RWPE1 (cell line): ENCODE results near the gene ARHGAP20.

Source experiments
- CTCF ChIA-PET: fragments of 350-600 bp; sonication (Branson Sonifier 250); formaldehyde crosslinking; extraction: SDS; loops from one replicate; lab custom pipeline; 2021; lab: Yijun Ruan, JAX
- POLR2A ChIA-PET: fragments of 400-600 bp; formaldehyde crosslinking; extraction: SDS; loops from one replicate; lab custom pipeline; 2020; ENCODE audit warnings: antibody characterized with exemption; ENCODE audit not compliant: low non-redundant PET; lab: Yijun Ruan, JAX
- DNase-seq: peaks from one replicate; pipeline ENCODE4 v3.0.0; 2012; ENCODE audit warnings: low spot score
- H3K27ac ChIP-seq: fragments of 450-650 bp; 2 replicates; pipeline ENCODE4 v1.5.1; 2017
- TF ChIP-seq, protein P1 (sequence below): fragments of 450-650 bp; conservative IDR thresholded peaks from 2 replicates; pipeline ENCODE4 v1.5.1; 2017; ENCODE audit warnings: low read depth, mild to moderate bottlenecking

ARHGAP20 gene

DNA sequence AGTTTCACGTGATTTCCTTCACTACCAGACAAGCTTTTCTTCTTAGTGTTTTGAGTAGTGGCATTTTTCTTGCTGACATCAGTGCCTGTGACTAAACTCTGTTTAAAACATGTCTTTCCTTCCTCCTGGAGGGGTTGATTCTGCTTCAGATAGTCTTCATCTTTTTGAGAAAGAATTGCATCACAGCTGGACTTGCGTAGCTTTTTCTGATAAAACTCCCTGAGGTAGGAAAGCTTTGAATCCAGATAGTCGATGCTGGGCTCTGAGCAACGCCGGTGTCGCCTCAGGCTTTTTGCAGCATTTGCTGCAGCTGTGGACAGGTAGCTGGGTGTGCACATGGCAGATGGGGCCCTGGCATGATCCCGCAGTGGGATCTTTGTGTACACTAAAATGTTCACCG is 131.7 kb downstream of the ARHGAP20 start:
- TF ChIP-seq, protein P1, sequence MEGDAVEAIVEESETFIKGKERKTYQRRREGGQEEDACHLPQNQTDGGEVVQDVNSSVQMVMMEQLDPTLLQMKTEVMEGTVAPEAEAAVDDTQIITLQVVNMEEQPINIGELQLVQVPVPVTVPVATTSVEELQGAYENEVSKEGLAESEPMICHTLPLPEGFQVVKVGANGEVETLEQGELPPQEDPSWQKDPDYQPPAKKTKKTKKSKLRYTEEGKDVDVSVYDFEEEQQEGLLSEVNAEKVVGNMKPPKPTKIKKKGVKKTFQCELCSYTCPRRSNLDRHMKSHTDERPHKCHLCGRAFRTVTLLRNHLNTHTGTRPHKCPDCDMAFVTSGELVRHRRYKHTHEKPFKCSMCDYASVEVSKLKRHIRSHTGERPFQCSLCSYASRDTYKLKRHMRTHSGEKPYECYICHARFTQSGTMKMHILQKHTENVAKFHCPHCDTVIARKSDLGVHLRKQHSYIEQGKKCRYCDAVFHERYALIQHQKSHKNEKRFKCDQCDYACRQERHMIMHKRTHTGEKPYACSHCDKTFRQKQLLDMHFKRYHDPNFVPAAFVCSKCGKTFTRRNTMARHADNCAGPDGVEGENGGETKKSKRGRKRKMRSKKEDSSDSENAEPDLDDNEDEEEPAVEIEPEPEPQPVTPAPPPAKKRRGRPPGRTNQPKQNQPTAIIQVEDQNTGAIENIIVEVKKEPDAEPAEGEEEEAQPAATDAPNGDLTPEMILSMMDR, result no peak
- POLR2A ChIA-PET, result no interaction called here
- no peak for DNase-seq
- H3K27ac ChIP-seq, result no peak overlapping the region
- CTCF ChIA-PET, result no interaction called here

DNA sequence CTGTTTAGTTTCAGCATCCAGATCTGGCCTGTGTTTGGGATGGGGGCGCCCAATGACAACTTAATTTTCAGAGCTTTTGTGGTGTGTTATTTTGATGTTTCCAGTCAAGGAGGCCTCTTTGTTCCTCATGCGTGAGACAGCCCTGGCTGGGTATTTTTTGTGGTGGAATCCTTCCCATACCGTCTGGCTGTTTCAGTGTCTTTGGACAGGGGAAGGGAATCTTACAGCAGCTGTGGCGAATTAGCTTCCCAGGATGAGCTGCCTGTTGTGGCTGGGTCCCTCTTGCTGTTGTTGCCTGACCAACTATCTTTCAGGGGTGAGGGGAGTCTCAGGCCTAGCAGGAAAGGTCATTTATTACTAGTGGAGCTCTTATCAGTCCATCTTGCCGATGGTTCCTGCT is 138.8 kb downstream of the ARHGAP20 start:
- ChIA-PET CTCF (interaction anchor here (0.7 kb wide), 1 partner anchor 1674 kb away, joined by 3 read pairs; no protein-coding TSS in a partner anchor), POLR2A (no interaction called here)
- DNase-seq, result no peak

DNA sequence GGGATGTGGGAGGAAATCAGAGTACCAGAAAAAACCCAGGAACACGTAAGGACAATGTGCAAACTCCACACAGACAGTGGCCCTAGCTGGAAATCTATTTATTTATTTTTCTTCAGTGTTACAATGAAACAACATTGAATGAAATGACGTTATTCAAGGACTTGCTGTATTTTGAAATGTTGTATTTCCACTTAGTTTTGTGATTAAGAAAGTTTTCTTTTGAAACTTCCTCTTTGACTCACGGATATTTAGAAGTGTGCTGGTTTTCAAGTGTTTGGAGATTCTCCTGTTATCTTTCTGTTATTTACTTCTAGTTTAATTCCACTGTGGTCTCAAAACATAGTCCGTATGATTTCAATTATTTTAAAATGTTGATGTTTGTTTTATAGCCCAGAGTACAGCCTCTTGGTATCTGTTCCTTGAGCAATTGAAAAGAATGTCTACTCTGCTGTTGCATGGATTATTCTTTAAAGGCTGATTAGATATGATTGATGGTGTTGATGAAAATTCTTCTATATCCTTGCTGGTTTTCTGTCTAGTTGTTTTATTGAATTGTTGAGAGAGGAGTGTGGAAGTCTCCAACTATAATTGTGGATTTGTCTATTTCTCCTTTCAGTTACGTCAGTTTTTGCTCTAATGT is 141.0 kb downstream of the ARHGAP20 start:
- TF ChIP-seq, protein P1, result no peak
- no peak overlapping the region for H3K27ac ChIP-seq
- DNase-seq, result no peak
- ChIA-PET CTCF (no interaction called here), POLR2A (no interaction called here)

More for the DNA sequence above, 138.8 kb downstream of the ARHGAP20 start:
- TF ChIP-seq, protein P1, result no peak
- H3K27ac ChIP-seq, result no peak overlapping the region

DNA sequence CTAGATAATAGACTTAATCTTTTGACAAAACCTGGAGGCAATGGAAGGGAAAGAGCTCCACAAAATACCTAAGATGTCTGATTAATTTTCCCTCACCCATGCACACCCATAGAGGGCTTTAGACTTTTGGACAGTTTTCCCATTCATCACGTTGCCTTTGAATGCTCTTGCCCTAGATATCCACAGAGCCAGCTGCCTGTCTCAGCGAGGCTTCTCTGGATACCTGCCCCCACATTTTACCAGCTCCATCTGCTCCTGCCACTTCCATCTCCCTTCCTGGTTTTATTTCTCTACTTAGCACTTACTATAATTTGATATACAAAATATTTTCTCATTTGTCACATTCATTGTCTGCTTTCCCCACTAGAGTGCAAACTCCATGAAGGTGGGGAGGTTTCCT is 145.7 kb downstream of the ARHGAP20 start:
- CTCF ChIA-PET, result interaction anchor here (0.6 kb wide), 1 partner anchor 821 kb away, joined by 3 read pairs; no protein-coding TSS in a partner anchor
- H3K27ac ChIP-seq, result no peak overlapping the region
- TF ChIP-seq, protein P1, result no peak
- POLR2A ChIA-PET, result no interaction called here
- no peak for DNase-seq

DNA sequence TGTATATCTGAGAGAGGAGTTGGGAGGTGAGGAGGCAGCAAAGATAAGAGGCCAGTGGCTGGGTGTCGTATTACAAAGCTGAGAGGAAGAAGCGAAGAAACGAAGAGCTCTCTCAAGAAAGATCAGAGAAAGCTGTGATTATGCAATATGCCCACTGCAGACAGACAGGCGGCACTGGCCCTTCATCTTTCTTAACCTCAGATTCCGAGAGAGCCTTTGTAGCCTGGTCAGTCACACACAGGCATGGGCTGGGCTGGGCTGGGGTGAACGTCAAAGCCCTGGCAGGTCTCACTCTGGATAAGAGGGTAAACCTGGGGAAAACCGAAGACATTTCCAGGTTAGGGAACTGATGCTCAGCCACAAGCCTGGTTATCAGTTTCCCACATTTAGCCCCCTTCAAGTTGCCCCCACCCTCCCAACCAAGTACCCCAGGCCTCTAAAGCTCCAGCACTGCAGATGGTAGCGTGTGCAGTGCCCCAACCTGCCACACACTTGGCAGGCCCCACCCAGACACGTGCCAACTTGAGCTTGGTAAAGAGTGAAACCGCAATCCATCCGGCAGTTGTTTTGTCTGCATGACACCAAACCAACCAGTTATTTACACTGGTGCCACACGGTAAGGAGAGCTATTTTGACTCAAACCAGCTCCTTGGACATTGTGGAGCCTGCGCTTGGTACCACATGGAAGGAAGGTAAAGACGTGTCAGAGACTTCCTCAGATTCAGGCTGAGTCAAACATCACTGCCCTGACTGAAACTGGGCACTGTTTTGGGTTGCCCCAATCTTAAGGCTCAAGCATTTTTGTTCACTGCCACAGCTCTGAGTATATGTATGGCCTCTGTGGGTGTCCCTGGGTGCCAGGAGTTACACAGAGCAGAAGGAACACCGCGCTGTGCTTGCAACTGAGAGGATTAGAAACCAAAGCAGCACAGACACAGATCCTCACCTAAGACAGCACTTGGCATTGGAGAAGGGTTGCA is 146.6 kb downstream of the ARHGAP20 start:
- TF ChIP-seq, protein P1, result no peak
- ChIA-PET POLR2A (no interaction called here), CTCF (no interaction called here)
- DNase-seq, result peak; percentile 39
- H3K27ac ChIP-seq, result peak overlapping the region; percentile 55

DNA sequence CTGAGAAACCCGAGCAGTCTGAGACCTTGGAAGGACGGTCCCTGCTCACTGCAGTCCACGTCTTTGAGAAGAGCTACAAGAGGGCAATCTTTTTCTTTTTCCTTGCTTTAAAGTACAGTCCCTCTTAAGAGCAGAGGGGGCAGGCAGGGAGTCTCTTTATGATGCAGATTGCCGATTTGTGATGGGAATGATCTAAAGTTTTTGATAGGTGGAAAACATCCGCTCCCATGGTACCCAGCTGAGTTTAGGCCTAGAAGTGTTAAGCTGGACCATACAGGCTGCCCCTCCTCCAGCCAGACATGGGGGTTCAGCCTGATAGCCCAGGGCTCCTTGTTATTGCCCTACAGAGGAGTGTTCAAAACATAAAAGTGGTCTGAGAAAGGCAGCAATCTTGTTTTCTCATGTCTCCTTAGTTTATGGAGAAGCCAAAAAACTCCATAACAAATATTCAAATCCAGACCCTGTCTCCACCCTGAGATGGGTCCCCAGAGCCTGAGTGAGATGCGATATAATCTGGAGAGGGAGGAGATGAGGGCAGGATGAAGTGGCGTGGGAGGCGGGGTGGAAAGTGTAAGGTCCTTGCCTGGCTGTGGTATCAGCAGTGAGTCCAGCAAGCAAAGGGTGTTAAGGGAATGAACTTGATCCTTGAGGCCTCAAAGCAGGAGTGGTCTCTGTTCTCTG is 147.4 kb downstream of the ARHGAP20 start:
- peak overlapping the region; percentile 55 for H3K27ac ChIP-seq
- CTCF ChIA-PET, result no interaction called here
- no peak for DNase-seq
- TF ChIP-seq, protein P1, result no peak
- POLR2A ChIA-PET, result no interaction called here
